WTC11 (cell line): ENCODE measurements around the gene OTUD4. TPM values are rescaled to one million over a fixed set of nuclear protein-coding genes. Genes with fewer than 3 reads are reported as not detected.

Source experiments
- ATAC-seq: fragments of 200-7000 bp; cut with Tn5 transposase; 2 replicates; pipeline ENCODE4 v1.10.0; 2021; ENCODE audit warnings: mild to moderate bottlenecking, moderate library complexity
- CTCF ChIA-PET: fragments of 300-600 bp; sonication (Branson Sonifier 250); formaldehyde crosslinking; loops from one replicate; lab custom pipeline; 2021; ENCODE audit warnings: antibody characterized with exemption; lab: Charles Lee
- POLR2A ChIA-PET: fragments of 350-600 bp; sonication (Branson Sonifier 250); formaldehyde crosslinking; loops from one replicate; lab custom pipeline; 2021; ENCODE audit warnings: antibody characterized with exemption; lab: Charles Lee
- DNase-seq: peaks from one replicate; pipeline ENCODE4 v3.0.0; 2021; ENCODE audit warnings: low spot score
- H3K27ac Mint-ChIP-seq: 2 replicates; pipeline ENCODE4 v1.8.0; 2021; ENCODE audit warnings: mixed read lengths
- H3K27me3 Mint-ChIP-seq: 2 replicates; pipeline ENCODE4 v1.8.0; 2021; ENCODE audit warnings: low read depth, mild to moderate bottlenecking, moderate library complexity, mixed read lengths
- H3K36me3 Mint-ChIP-seq: 2 replicates; pipeline ENCODE4 v1.8.0; 2021; ENCODE audit warnings: mixed read lengths
- H3K4me1 Mint-ChIP-seq: 2 replicates; pipeline ENCODE4 v1.8.0; 2022; ENCODE audit warnings: mixed read lengths
- H3K4me3 Mint-ChIP-seq: 2 replicates; pipeline ENCODE4 v1.8.0; 2021; ENCODE audit warnings: mild to moderate bottlenecking, moderate library complexity, mixed read lengths
- H3K9me3 Mint-ChIP-seq: 2 replicates; pipeline ENCODE4 v1.8.0; 2021; ENCODE audit warnings: mixed read lengths
- CBFB ChIP-seq: sonication (generic); formaldehyde crosslinking; IDR thresholded peaks from 2 replicates; pipeline ENCODE4 v1.8.1; 2022; ENCODE audit warnings: mild to moderate bottlenecking, low read depth, missing genetic modification reagents
- GRHL2 ChIP-seq: fragments of 250-450 bp; sonication (Bioruptor Pico); IDR thresholded peaks from 2 replicates; pipeline ENCODE4 v1.8.0; 2022; ENCODE audit warnings: mild to moderate bottlenecking, moderate library complexity; ENCODE audit not compliant: insufficient replicate concordance, severe bottlenecking
- JAZF1 ChIP-seq: fragments of 250-450 bp; sonication (Bioruptor Pico); IDR thresholded peaks from 2 replicates; pipeline ENCODE4 v1.9.0; 2021; ENCODE audit warnings: moderate library complexity, mild to moderate bottlenecking, inconsistent platforms
- JUN ChIP-seq: sonication (generic); formaldehyde crosslinking; IDR thresholded peaks from 2 replicates; pipeline ENCODE4 v1.8.0; 2023; ENCODE audit warnings: mild to moderate bottlenecking, missing genetic modification reagents
- RELA ChIP-seq: sonication (generic); formaldehyde crosslinking; IDR thresholded peaks from 2 replicates; pipeline ENCODE4 v1.8.1; 2022; ENCODE audit warnings: missing genetic modification reagents, mild to moderate bottlenecking, borderline replicate concordance
- RORB ChIP-seq: fragments of 250-450 bp; sonication (Bioruptor Pico); IDR thresholded peaks from 2 replicates; pipeline ENCODE4 v1.9.0; 2021; ENCODE audit warnings: mild to moderate bottlenecking
- SMAD3 ChIP-seq: sonication (generic); formaldehyde crosslinking; IDR thresholded peaks from 2 replicates; pipeline ENCODE4 v1.8.0; 2022; ENCODE audit warnings: missing genetic modification reagents, mild to moderate bottlenecking, borderline replicate concordance
- total RNA-seq: library from RNA; stranded (reverse); gene quantifications from 3 replicates; pipeline ENCODE4 v1.2.3, GENCODE V29; 2021
- TF ChIP-seq, protein P1 (sequence below): fragments of 250-450 bp; sonication (Bioruptor Pico); IDR thresholded peaks from 2 replicates; pipeline ENCODE4 v1.9.0; 2021; ENCODE audit warnings: moderate library complexity, mild to moderate bottlenecking, inconsistent platforms, borderline replicate concordance
- TF ChIP-seq, protein P2 (sequence below): sonication (generic); formaldehyde crosslinking; IDR thresholded peaks from 2 replicates; pipeline ENCODE4 v1.8.1; 2023; ENCODE audit warnings: mild to moderate bottlenecking, missing genetic modification reagents, moderate library complexity
- TF ChIP-seq, protein P3 (sequence below): sonication (generic); formaldehyde crosslinking; IDR thresholded peaks from 2 replicates; pipeline ENCODE4 v1.8.1; 2023; ENCODE audit warnings: mild to moderate bottlenecking, missing genetic modification reagents, borderline replicate concordance
- TF ChIP-seq, protein P4 (sequence below): sonication (generic); formaldehyde crosslinking; IDR thresholded peaks from 2 replicates; pipeline ENCODE4 v1.8.0; 2022; ENCODE audit warnings: mild to moderate bottlenecking, missing genetic modification reagents
- TF ChIP-seq, protein P5 (sequence below): fragments of 250-450 bp; sonication (Bioruptor Pico); IDR thresholded peaks from 2 replicates; pipeline ENCODE4 v1.9.0; 2021; ENCODE audit warnings: mild to moderate bottlenecking
- TF ChIP-seq, protein P6 (sequence below): sonication (generic); formaldehyde crosslinking; IDR thresholded peaks from 2 replicates; pipeline ENCODE4 v1.8.1; 2023; ENCODE audit warnings: mild to moderate bottlenecking, missing genetic modification reagents
- TF ChIP-seq, protein P7 (sequence below): sonication (generic); formaldehyde crosslinking; IDR thresholded peaks from 2 replicates; pipeline ENCODE4 v1.8.0; 2023; ENCODE audit warnings: missing genetic modification reagents
- TF ChIP-seq, protein P8 (sequence below): sonication (generic); formaldehyde crosslinking; conservative IDR thresholded peaks from 2 replicates; pipeline ENCODE4 v1.8.1; 2023; ENCODE audit warnings: mild to moderate bottlenecking, low read depth, missing genetic modification reagents, moderate library complexity

Gene OTUD4
- total RNA-seq, 1 experiment from 2014 or later: 44.6 TPM

DNA sequence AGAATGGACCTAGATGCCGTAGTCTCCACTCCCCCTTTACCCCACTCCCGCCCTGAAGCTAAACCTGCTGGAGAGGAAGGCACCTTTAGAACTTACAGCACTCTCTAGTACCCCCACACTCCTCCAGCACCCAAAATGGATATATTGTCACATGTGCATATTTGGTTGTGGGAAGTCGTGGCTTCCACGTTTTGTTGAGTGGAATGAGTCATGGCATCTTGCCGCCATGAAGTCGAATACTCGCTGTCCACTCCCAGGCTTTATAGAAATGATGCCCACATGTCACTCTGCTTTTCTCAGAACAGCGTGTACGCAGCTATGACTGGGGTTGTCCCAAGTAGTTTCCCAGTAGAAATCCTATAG, 81.7 kb downstream of the OTUD4 start:
- no peaks in the 10 kb centered on the region for H3K27me3 Mint-ChIP-seq
- H3K27ac Mint-ChIP-seq: peak overlapping the region; percentile 60
- ATAC-seq (peak; percentile 14), DNase-seq (no peak)
- ChIA-PET CTCF (no interaction called here), POLR2A (interaction anchor here (0.6 to 0.8 kb wide), 2 partner anchors 453 to 829 kb away, joined by 3 read pairs; partner anchors contain the start of gene HHIP)
- peak overlapping the region; percentile 96 for H3K4me3 Mint-ChIP-seq
- H3K36me3 Mint-ChIP-seq: peaks cover 19% of the 10 kb centered on the region
- TF ChIP-seq JUN (CRISPR knock-in tag) (peak; percentile 37; the same call in 1 of the 2 replicates), GRHL2 (CRISPR knock-in tag) (no peak)
- H3K4me1 Mint-ChIP-seq: peaks cover 15% of the 10 kb centered on the region
- H3K9me3 Mint-ChIP-seq: peaks cover 10% of the 10 kb centered on the region

DNA sequence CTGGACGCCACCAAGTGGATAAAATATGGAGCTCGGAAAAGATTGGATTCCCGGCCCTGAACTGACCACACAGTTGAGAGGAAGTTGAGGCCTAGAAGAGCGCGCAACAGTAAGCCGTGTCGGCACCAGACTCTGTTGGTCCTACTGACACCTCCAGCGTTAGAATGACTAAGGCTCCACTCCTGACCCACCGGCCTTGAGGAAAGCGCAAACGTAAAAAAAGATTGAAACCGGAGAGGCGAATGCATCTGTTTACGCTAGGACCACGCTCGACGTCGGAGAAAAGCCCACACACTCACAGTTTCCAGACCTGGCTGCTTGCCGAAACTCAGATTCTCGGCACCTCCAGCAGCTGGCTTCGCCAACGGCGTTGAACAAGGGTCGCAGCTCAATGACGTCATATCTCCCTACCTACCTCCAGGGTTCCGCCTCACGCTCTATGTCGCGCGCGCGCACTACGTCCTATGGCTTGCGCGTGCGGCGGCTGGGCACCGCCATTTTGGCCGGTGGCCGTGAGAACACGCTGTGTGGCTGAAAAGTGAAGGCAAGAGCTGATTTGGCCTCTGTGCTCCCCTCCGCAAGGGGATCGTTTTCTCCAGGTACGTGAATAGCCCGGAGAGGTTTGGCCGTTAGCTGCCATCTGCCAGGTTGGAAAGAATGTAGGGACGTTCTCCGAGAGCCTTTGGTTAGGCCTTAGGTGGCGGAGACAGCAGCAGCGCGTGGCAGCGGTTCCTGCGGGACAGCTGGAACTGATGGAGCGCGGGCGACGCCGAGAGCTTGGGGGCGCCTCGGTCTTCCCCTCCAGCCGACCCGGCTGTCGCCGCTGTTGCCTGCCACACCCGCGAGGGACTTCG, 82.3 kb downstream of the OTUD4 start, which contains the start of the genes ABCE1 and ANAPC10:
TSS of gene ABCE1 (plus strand) at position 491 of the 854 bp plus-strand sequence. CDS start 6,102 bp downstream, outside the sequence.
TSS of gene ANAPC10 (minus strand) at position 376 of the 854 bp plus-strand sequence. CDS start 2,097 bp downstream, outside the sequence.
- peak within 1 kb of the TSS; percentile 96 for H3K4me3 Mint-ChIP-seq
- H3K9me3 Mint-ChIP-seq: peaks cover 15% of the 10 kb centered on the region
- H3K27ac Mint-ChIP-seq: peak within 1 kb of the TSS; percentile 100
- ATAC-seq (peak; percentile 91), DNase-seq (peak; percentile 95)
- no peaks in the 10 kb centered on the region for H3K27me3 Mint-ChIP-seq
- H3K4me1 Mint-ChIP-seq: peaks cover 15% of the 10 kb centered on the region
- POLR2A ChIA-PET: interaction anchor here (0.6 to 0.8 kb wide), 3 partner anchors 13 to 830 kb away, joined by 3 read pairs; partner anchors contain the start of gene HHIP
- CTCF ChIA-PET: interaction anchor here (0.7 kb wide), 1 partner anchor 31 kb away, joined by 3 read pairs; no protein-coding TSS in a partner anchor
- peaks cover 25% of the 10 kb centered on the region for H3K36me3 Mint-ChIP-seq
- peak; percentile 37; the same call in 1 of the 2 replicates for TF ChIP-seq SMAD3 (CRISPR knock-in tag)
- TF ChIP-seq, protein P1, sequence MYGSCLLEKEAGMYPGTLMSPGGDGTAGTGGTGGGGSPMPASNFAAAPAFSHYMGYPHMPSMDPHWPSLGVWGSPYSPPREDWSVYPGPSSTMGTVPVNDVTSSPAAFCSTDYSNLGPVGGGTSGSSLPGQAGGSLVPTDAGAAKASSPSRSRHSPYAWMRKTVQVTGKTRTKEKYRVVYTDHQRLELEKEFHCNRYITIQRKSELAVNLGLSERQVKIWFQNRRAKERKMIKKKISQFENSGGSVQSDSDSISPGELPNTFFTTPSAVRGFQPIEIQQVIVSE (CRISPR knock-in tag): no peak
- TF ChIP-seq RELA (CRISPR knock-in tag): no peak
- no peak for TF ChIP-seq JAZF1
- TF ChIP-seq, protein P2, sequence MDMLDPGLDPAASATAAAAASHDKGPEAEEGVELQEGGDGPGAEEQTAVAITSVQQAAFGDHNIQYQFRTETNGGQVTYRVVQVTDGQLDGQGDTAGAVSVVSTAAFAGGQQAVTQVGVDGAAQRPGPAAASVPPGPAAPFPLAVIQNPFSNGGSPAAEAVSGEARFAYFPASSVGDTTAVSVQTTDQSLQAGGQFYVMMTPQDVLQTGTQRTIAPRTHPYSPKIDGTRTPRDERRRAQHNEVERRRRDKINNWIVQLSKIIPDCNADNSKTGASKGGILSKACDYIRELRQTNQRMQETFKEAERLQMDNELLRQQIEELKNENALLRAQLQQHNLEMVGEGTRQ (CRISPR knock-in tag): peak; percentile 49; the same call in 1 of the 2 replicates
- TF ChIP-seq, protein P3, sequence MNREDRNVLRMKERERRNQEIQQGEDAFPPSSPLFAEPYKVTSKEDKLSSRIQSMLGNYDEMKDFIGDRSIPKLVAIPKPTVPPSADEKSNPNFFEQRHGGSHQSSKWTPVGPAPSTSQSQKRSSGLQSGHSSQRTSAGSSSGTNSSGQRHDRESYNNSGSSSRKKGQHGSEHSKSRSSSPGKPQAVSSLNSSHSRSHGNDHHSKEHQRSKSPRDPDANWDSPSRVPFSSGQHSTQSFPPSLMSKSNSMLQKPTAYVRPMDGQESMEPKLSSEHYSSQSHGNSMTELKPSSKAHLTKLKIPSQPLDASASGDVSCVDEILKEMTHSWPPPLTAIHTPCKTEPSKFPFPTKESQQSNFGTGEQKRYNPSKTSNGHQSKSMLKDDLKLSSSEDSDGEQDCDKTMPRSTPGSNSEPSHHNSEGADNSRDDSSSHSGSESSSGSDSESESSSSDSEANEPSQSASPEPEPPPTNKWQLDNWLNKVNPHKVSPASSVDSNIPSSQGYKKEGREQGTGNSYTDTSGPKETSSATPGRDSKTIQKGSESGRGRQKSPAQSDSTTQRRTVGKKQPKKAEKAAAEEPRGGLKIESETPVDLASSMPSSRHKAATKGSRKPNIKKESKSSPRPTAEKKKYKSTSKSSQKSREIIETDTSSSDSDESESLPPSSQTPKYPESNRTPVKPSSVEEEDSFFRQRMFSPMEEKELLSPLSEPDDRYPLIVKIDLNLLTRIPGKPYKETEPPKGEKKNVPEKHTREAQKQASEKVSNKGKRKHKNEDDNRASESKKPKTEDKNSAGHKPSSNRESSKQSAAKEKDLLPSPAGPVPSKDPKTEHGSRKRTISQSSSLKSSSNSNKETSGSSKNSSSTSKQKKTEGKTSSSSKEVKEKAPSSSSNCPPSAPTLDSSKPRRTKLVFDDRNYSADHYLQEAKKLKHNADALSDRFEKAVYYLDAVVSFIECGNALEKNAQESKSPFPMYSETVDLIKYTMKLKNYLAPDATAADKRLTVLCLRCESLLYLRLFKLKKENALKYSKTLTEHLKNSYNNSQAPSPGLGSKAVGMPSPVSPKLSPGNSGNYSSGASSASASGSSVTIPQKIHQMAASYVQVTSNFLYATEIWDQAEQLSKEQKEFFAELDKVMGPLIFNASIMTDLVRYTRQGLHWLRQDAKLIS (CRISPR knock-in tag): peak; percentile 89; the same call in 1 of the 2 replicates
- TF ChIP-seq RORB: no peak
- TF ChIP-seq, protein P4, sequence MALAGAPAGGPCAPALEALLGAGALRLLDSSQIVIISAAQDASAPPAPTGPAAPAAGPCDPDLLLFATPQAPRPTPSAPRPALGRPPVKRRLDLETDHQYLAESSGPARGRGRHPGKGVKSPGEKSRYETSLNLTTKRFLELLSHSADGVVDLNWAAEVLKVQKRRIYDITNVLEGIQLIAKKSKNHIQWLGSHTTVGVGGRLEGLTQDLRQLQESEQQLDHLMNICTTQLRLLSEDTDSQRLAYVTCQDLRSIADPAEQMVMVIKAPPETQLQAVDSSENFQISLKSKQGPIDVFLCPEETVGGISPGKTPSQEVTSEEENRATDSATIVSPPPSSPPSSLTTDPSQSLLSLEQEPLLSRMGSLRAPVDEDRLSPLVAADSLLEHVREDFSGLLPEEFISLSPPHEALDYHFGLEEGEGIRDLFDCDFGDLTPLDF (CRISPR knock-in tag): no peak
- TF ChIP-seq GRHL2 (CRISPR knock-in tag): no peak
- TF ChIP-seq, protein P5, sequence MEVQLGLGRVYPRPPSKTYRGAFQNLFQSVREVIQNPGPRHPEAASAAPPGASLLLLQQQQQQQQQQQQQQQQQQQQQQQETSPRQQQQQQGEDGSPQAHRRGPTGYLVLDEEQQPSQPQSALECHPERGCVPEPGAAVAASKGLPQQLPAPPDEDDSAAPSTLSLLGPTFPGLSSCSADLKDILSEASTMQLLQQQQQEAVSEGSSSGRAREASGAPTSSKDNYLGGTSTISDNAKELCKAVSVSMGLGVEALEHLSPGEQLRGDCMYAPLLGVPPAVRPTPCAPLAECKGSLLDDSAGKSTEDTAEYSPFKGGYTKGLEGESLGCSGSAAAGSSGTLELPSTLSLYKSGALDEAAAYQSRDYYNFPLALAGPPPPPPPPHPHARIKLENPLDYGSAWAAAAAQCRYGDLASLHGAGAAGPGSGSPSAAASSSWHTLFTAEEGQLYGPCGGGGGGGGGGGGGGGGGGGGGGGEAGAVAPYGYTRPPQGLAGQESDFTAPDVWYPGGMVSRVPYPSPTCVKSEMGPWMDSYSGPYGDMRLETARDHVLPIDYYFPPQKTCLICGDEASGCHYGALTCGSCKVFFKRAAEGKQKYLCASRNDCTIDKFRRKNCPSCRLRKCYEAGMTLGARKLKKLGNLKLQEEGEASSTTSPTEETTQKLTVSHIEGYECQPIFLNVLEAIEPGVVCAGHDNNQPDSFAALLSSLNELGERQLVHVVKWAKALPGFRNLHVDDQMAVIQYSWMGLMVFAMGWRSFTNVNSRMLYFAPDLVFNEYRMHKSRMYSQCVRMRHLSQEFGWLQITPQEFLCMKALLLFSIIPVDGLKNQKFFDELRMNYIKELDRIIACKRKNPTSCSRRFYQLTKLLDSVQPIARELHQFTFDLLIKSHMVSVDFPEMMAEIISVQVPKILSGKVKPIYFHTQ (CRISPR knock-in tag): no peak
- TF ChIP-seq, protein P6, sequence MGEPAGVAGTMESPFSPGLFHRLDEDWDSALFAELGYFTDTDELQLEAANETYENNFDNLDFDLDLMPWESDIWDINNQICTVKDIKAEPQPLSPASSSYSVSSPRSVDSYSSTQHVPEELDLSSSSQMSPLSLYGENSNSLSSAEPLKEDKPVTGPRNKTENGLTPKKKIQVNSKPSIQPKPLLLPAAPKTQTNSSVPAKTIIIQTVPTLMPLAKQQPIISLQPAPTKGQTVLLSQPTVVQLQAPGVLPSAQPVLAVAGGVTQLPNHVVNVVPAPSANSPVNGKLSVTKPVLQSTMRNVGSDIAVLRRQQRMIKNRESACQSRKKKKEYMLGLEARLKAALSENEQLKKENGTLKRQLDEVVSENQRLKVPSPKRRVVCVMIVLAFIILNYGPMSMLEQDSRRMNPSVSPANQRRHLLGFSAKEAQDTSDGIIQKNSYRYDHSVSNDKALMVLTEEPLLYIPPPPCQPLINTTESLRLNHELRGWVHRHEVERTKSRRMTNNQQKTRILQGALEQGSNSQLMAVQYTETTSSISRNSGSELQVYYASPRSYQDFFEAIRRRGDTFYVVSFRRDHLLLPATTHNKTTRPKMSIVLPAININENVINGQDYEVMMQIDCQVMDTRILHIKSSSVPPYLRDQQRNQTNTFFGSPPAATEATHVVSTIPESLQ (CRISPR knock-in tag): no peak
- TF ChIP-seq CBFB (CRISPR knock-in tag): peak; percentile 96; the same call in 1 of the 2 replicates
- TF ChIP-seq, protein P7, sequence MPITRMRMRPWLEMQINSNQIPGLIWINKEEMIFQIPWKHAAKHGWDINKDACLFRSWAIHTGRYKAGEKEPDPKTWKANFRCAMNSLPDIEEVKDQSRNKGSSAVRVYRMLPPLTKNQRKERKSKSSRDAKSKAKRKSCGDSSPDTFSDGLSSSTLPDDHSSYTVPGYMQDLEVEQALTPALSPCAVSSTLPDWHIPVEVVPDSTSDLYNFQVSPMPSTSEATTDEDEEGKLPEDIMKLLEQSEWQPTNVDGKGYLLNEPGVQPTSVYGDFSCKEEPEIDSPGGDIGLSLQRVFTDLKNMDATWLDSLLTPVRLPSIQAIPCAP: peak; percentile 51; the same call in 1 of the 2 replicates
- TF ChIP-seq, protein P8, sequence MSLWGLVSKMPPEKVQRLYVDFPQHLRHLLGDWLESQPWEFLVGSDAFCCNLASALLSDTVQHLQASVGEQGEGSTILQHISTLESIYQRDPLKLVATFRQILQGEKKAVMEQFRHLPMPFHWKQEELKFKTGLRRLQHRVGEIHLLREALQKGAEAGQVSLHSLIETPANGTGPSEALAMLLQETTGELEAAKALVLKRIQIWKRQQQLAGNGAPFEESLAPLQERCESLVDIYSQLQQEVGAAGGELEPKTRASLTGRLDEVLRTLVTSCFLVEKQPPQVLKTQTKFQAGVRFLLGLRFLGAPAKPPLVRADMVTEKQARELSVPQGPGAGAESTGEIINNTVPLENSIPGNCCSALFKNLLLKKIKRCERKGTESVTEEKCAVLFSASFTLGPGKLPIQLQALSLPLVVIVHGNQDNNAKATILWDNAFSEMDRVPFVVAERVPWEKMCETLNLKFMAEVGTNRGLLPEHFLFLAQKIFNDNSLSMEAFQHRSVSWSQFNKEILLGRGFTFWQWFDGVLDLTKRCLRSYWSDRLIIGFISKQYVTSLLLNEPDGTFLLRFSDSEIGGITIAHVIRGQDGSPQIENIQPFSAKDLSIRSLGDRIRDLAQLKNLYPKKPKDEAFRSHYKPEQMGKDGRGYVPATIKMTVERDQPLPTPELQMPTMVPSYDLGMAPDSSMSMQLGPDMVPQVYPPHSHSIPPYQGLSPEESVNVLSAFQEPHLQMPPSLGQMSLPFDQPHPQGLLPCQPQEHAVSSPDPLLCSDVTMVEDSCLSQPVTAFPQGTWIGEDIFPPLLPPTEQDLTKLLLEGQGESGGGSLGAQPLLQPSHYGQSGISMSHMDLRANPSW (CRISPR knock-in tag): no peak
